ENCODE data around the gene AHI1.

The AHI1 gene

GRCh38 chr6:135320721-135321621, 176.6 kb downstream of the AHI1 start:
- H3K4me1 ChIP-seq = no peaks in the 10 kb centered on the region; the same call in 1 of the 2 replicates
- in situ Hi-C loops (cut with MboI; ENCODE audit: low sequenced_read_pairs) = no loop called here
- no peaks in the 10 kb centered on the region for H3K9me3 ChIP-seq
- H3K36me3 ChIP-seq (replicated peaks) = no peaks in the 10 kb centered on the region
- no peak for DNase-seq (ENCODE audit: low spot score in 2 of 2)
- H3K4me3 ChIP-seq = no peak overlapping the region
- no peaks in the 10 kb centered on the region for H3K27me3 ChIP-seq (ENCODE audit: low read depth)

- H3K9me3 ChIP-seq = no peaks in the 10 kb centered on the region
- no peaks in the 10 kb centered on the region for H3K27me3 ChIP-seq (ENCODE audit: low read depth)
- no peaks in the 10 kb centered on the region; the same call in 1 of the 2 replicates for H3K4me1 ChIP-seq
- in situ Hi-C loops (cut with MboI; ENCODE audit: low sequenced_read_pairs) = no loop called here
- DNase-seq (ENCODE audit: low spot score in 2 of 2) = no peak
- H3K4me3 ChIP-seq = no peak overlapping the region
- no peaks in the 10 kb centered on the region for H3K36me3 ChIP-seq (replicated peaks)
Measured at GRCh38 chr6:135319819-135320218, 177.7 kb downstream of the AHI1 start.

- no peak overlapping the region for H3K4me3 ChIP-seq
- no peaks in the 10 kb centered on the region for H3K36me3 ChIP-seq (replicated peaks)
- in situ Hi-C loops (cut with MboI; ENCODE audit: low sequenced_read_pairs) = no loop called here
- no peak for DNase-seq (ENCODE audit: low spot score in 2 of 2)
- H3K27me3 ChIP-seq (ENCODE audit: low read depth) = no peaks in the 10 kb centered on the region
- H3K4me1 ChIP-seq = no peaks in the 10 kb centered on the region; the same call in 1 of the 2 replicates
- no peaks in the 10 kb centered on the region for H3K9me3 ChIP-seq
Measured at GRCh38 chr6:135318738-135319469, 178.6 kb downstream of the AHI1 start.

- H3K9me3 ChIP-seq = no peaks in the 10 kb centered on the region
- H3K4me3 ChIP-seq = no peak overlapping the region
- in situ Hi-C loops (cut with MboI; ENCODE audit: low sequenced_read_pairs) = no loop called here
- no peaks in the 10 kb centered on the region for H3K27me3 ChIP-seq (ENCODE audit: low read depth)
- no peaks in the 10 kb centered on the region for H3K4me1 ChIP-seq
- DNase-seq (ENCODE audit: low spot score in 2 of 2) = no peak
- no peaks in the 10 kb centered on the region for H3K36me3 ChIP-seq (replicated peaks)
Measured at GRCh38 chr6:135314543-135314942, 183.0 kb downstream of the AHI1 start.

GRCh38 chr6:135311446-135312200, 185.9 kb downstream of the AHI1 start:
- Histone ChIP-seq H3K9me3 (no peaks in the 10 kb centered on the region; the same call in 1 of the 2 replicates), H3K36me3 (replicated peaks) (no peaks in the 10 kb centered on the region), H3K4me1 (no peaks in the 10 kb centered on the region), H3K4me3 (no peak overlapping the region), H3K27me3 (ENCODE audit: low read depth) (no peaks in the 10 kb centered on the region)
- DNase-seq (ENCODE audit: low spot score in 2 of 2) = no peak
- in situ Hi-C loops (cut with MboI; ENCODE audit: low sequenced_read_pairs) = no loop called here

- H3K36me3 ChIP-seq (replicated peaks) = no peaks in the 10 kb centered on the region
- in situ Hi-C loops (cut with MboI; ENCODE audit: low sequenced_read_pairs) = no loop called here
- no peaks in the 10 kb centered on the region for H3K27me3 ChIP-seq (ENCODE audit: low read depth)
- H3K9me3 ChIP-seq = no peaks in the 10 kb centered on the region; the same call in 1 of the 2 replicates
- no peak for DNase-seq (ENCODE audit: low spot score in 2 of 2)
- H3K4me1 ChIP-seq = no peaks in the 10 kb centered on the region
- no peak overlapping the region for H3K4me3 ChIP-seq
Measured at GRCh38 chr6:135310291-135310690, 187.2 kb downstream of the AHI1 start.

- no peaks in the 10 kb centered on the region for H3K27me3 ChIP-seq (ENCODE audit: low read depth)
- in situ Hi-C loops (cut with MboI; ENCODE audit: low sequenced_read_pairs) = no loop called here
- no peaks in the 10 kb centered on the region for H3K4me1 ChIP-seq
- H3K36me3 ChIP-seq (replicated peaks) = no peaks in the 10 kb centered on the region
- no peaks in the 10 kb centered on the region; the same call in 1 of the 2 replicates for H3K9me3 ChIP-seq
- no peak for DNase-seq (ENCODE audit: low spot score in 2 of 2)
- no peak overlapping the region for H3K4me3 ChIP-seq
Measured at GRCh38 chr6:135306740-135307420, 190.7 kb downstream of the AHI1 start.

- Histone ChIP-seq H3K36me3 (replicated peaks) (no peaks in the 10 kb centered on the region), H3K27me3 (ENCODE audit: low read depth) (no peaks in the 10 kb centered on the region), H3K4me3 (no peak overlapping the region), H3K4me1 (no peaks in the 10 kb centered on the region), H3K9me3 (no peaks in the 10 kb centered on the region; the same call in 1 of the 2 replicates)
- in situ Hi-C loops (cut with MboI; ENCODE audit: low sequenced_read_pairs) = no loop called here
- no peak for DNase-seq (ENCODE audit: low spot score in 2 of 2)
Measured at GRCh38 chr6:135306166-135306565, 191.4 kb downstream of the AHI1 start.

GRCh38 chr6:135305684-135306083, 191.9 kb downstream of the AHI1 start:
- no peaks in the 10 kb centered on the region for H3K27me3 ChIP-seq (ENCODE audit: low read depth)
- no peaks in the 10 kb centered on the region for H3K4me1 ChIP-seq
- no peak for DNase-seq (ENCODE audit: low spot score in 2 of 2)
- in situ Hi-C loops (cut with MboI; ENCODE audit: low sequenced_read_pairs) = no loop called here
- no peak overlapping the region for H3K4me3 ChIP-seq
- H3K9me3 ChIP-seq = no peaks in the 10 kb centered on the region; the same call in 1 of the 2 replicates
- no peaks in the 10 kb centered on the region for H3K36me3 ChIP-seq (replicated peaks)

GRCh38 chr6:135304883-135305282, 192.7 kb downstream of the AHI1 start:
- in situ Hi-C loops (cut with MboI; ENCODE audit: low sequenced_read_pairs) = no loop called here
- H3K4me1 ChIP-seq = no peaks in the 10 kb centered on the region
- H3K36me3 ChIP-seq (replicated peaks) = no peaks in the 10 kb centered on the region
- H3K9me3 ChIP-seq = no peaks in the 10 kb centered on the region; the same call in 1 of the 2 replicates
- H3K27me3 ChIP-seq (ENCODE audit: low read depth) = no peaks in the 10 kb centered on the region
- DNase-seq (ENCODE audit: low spot score in 2 of 2) = no peak
- H3K4me3 ChIP-seq = no peak overlapping the region

- no peak for DNase-seq (ENCODE audit: low spot score in 2 of 2)
- H3K9me3 ChIP-seq = no peaks in the 10 kb centered on the region
- no peak overlapping the region for H3K4me3 ChIP-seq
- H3K27me3 ChIP-seq (ENCODE audit: low read depth) = no peaks in the 10 kb centered on the region
- H3K36me3 ChIP-seq (replicated peaks) = no peaks in the 10 kb centered on the region; the same call in 1 of the 2 replicates
- no peaks in the 10 kb centered on the region for H3K4me1 ChIP-seq
- in situ Hi-C loops (cut with MboI; ENCODE audit: low sequenced_read_pairs) = no loop called here
Measured at GRCh38 chr6:135301304-135301703, 196.2 kb downstream of the AHI1 start.

- Histone ChIP-seq H3K9me3 (no peaks in the 10 kb centered on the region), H3K4me1 (no peaks in the 10 kb centered on the region), H3K27me3 (ENCODE audit: low read depth) (no peaks in the 10 kb centered on the region), H3K36me3 (replicated peaks) (no peaks in the 10 kb centered on the region; the same call in 1 of the 2 replicates), H3K4me3 (no peak overlapping the region)
- no peak for DNase-seq (ENCODE audit: low spot score in 2 of 2)
- in situ Hi-C loops (cut with MboI; ENCODE audit: low sequenced_read_pairs) = no loop called here
Measured at GRCh38 chr6:135300576-135300975, 197.0 kb downstream of the AHI1 start.

- H3K4me3 ChIP-seq = no peak overlapping the region
- no peak for DNase-seq (ENCODE audit: low spot score in 2 of 2)
- in situ Hi-C loops (cut with MboI; ENCODE audit: low sequenced_read_pairs) = no loop called here
Measured at GRCh38 chr6:135299256-135299655, 198.3 kb downstream of the AHI1 start.

More at GRCh38 chr6:135299256-135299655, 198.3 kb downstream of the AHI1 start:
- Histone ChIP-seq H3K27me3 (ENCODE audit: low read depth) (no peaks in the 10 kb centered on the region), H3K4me1 (no peaks in the 10 kb centered on the region), H3K9me3 (no peaks in the 10 kb centered on the region), H3K36me3 (replicated peaks) (no peaks in the 10 kb centered on the region; the same call in 1 of the 2 replicates)

Measured in HAP-1 (cell line).